Stimulated activated CD4-positive, alpha-beta T cell treated with anti-CD3 and anti-CD28 coated beads, Interleukin-12 subunit alpha, Interleukin-12 subunit beta, amount 100 ng/mL, for 24 hours (primary cell): ENCODE data around the gene IGSF1.
"Not testable (repeated sequence)": the region's sequence is repeated elsewhere in the genome, so short reads cannot be mapped to it uniquely, and the experiment has no call there.

Experiments
- DNase-seq, 2 experiments: peaks; one replicate each; pipeline ENCODE4 v3.0.0-alpha.2; 2020; ENCODE audit warnings: low read depth in 2 of 2

IGSF1 gene

GRCh38 chrX:131270080-131270479 is 19.0 kb downstream of the IGSF1 start:
- no peak for DNase-seq

GRCh38 chrX:131264665-131265064 is 24.4 kb downstream of the IGSF1 start:
- no peak for DNase-seq

GRCh38 chrX:131264053-131264452 is 25.1 kb downstream of the IGSF1 start:
- DNase-seq, result no peak

- DNase-seq, result no peak
Observed at GRCh38 chrX:131262738-131263679, 26.1 kb downstream of the IGSF1 start.

GRCh38 chrX:131262200-131262599 is 26.9 kb downstream of the IGSF1 start:
- no peak for DNase-seq

- DNase-seq, result no peak
Observed at GRCh38 chrX:131257367-131257766, 31.7 kb downstream of the IGSF1 start.

- DNase-seq, result not testable (repeated sequence)
Observed at GRCh38 chrX:131250984-131251738, 37.9 kb downstream of the IGSF1 start.

- DNase-seq, result no peak
Observed at GRCh38 chrX:131239057-131239456, 50.0 kb downstream of the IGSF1 start.

GRCh38 chrX:131237363-131237762 is 51.7 kb downstream of the IGSF1 start:
- no peak for DNase-seq

GRCh38 chrX:131235768-131236545 is 53.1 kb downstream of the IGSF1 start:
- DNase-seq, result no peak

GRCh38 chrX:131227608-131228007 is 61.5 kb downstream of the IGSF1 start:
- DNase-seq, result no peak

GRCh38 chrX:131226591-131226990 is 62.5 kb downstream of the IGSF1 start:
- DNase-seq, result no peak

- DNase-seq, result no peak
Observed at GRCh38 chrX:131225078-131225477, 64.0 kb downstream of the IGSF1 start.
